IPS-NIHi7 (cell line): Measurements from ENCODE around the gene MARK4.
A peak's percentile ranks its signal among the peaks of the same experiment; 100 is the strongest.
"Not testable (repeated sequence)": the region's sequence is repeated elsewhere in the genome, so short reads cannot be mapped to it uniquely, and the experiment has no call there.

Source experiments
- DNase-seq: peaks from one replicate; pipeline ENCODE4 v3.0.0; 2012; ENCODE audit warnings: mixed read lengths; ENCODE audit errors: extremely low spot score

Gene MARK4

DNA sequence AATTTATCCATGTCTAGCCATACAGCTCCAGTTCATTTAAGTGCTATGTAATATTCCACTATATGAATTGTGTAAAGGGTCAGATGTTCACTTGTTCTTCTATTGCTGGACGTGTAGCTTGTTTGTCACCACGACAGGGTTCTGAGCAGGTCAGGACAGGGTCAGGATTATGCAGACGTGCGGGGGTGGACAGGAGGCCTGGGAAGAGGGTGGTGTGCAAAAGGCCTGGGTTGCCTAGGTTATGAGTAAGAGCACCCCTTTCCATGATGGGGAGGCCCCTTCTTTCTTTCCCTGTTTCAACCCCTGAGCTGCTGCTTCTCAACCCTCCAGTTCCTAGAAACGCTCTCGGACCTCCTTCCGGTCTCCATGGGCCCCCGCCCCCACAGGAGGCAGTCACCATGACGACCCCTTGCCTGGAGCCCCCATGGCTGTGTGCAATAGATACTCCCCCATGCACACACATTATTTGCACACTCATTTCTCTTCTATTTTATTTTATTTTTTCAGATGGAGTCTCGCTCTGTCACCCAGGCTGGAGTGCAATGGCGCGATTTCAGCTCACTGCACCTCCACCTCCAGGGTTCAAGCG lies 7.8 kb upstream of the MARK4 start:
- no peak for DNase-seq

DNA sequence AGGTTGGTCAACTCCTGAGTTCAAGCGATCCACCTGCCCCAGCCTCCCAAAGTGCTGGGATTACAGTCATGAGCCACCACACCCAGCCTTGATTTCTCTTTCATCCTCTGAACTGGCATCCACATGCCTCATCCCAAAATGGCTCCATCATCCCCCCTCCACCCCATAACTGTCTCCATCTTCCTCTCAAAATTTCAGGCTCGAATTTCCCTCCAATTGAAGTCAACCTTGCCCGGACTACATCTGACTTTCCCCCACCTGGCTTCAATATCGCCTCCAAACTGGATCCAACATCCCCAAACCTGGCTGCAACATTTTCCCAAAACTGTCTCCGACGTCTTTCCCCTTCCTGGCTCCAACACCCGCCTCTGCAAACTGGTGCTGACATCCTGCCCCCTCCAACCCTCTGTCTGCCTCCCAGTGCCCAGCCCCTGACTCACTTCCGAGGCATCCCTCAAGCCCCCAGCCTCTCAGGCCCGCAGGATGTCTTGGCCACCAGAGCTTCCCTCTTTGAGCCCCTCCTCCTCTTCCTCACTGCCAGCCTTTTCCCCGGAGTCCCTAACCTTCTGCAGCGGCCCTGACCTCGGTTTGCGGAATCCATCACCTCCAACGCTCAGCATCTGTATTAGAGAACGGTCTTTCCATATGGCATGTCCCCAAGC lies 6.8 kb upstream of the MARK4 start:
- DNase-seq, result no peak

DNA sequence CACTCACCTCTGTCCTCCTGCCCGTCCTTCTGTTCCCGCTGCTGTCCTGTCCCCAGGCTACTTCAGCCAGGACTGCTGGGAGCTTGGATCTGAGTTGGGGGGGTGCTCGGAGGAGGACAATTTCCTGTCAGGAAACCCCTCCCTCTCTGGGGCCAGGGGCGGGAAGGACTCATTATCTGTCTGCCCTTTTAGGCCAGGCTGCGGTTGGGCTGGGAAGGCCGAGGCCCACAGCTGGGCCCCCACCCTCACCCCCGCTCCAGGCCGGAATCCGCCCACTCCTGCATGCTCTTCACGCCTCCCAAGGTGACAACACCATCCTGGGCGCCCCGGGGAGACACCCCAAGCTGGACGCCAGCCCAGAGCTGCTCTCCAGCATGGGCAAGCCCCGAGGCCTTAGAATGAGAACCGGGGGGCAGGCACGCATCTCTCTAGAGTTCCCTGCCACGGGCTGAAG lies 5.7 kb upstream of the MARK4 start, which contains the start of gene EXOC3L2:
Gene EXOC3L2, minus strand, starts transcription at position 74 of the 454 bp plus-strand sequence. CDS start 6,362 bp downstream, outside the sequence.
- no peak for DNase-seq

DNA sequence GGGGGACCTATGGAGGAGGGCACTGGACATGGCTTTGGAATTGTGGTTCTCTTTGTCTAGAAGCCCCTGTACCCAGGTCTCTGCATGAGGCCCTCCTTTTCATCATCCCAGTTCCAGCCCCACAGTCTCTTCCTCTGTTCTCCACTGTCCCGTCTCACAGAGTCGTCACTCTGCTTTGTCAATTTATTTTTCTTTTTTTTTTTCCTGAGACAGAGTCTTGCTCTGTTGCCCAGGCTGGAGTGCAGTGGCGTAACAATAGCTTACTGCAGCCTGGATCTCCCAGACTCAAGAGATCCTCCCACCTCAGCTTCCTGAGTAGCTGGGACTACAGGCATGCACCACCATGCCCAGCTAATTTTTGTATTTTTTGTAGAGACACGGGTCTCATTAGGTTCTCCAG lies 5.2 kb upstream of the MARK4 start:
- no peak for DNase-seq

DNA sequence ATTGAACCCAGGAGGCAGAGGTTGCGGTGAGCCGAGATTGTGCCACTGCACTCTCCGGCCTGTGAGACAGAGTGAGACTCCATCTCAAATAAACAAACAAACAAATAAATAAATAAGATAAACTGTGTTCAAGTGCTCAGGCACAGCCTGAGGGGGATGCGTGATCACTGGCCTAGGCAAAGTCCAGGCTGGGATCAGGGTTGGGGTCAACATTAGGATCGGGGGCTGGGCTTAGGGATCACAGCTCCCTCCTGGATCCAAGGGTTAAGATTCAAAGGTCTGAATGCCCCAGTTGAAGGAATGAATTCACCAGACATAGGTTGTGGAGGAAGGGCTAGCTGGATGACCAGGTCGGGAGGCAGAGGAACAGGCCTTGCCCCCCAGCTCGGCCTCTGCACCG lies 3.9 kb upstream of the MARK4 start:
- DNase-seq, result no peak

DNA sequence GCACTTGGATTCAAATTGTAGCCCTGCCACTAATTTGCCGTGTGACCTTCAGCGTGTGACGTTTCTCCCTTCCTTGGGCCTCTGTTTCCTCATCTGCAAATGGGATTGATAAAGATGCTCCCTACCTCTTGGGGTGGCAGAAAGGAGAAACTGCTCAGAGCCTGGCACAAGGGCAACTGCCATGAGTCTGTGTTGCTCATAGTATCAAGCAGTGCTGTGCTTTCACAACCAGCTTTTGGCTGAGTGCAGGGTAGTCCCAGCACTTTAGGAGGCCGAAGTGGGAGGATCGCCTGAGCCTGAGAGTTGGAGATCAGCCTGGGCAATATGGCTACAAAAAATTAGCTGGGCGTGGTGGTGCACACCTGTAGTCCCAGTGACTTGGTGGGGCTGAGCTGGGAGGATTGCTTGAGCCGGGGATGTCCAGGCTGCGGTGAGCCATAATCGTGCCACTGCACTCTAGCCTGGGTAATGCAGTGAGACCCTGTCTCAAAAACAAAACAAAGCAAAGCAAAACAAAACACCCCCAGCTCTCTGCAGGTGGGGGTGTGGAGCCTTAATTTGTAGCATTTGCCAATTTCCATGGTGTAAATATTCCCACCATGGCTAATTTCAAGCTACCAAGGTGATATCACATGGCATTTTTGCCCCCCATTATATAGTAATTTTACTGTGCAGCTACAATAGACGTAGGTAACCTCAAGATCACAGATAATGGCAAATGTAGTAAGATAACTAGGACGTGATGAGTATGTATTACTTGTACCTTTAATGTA lies 1.6 kb upstream of the MARK4 start:
- no peak for DNase-seq

DNA sequence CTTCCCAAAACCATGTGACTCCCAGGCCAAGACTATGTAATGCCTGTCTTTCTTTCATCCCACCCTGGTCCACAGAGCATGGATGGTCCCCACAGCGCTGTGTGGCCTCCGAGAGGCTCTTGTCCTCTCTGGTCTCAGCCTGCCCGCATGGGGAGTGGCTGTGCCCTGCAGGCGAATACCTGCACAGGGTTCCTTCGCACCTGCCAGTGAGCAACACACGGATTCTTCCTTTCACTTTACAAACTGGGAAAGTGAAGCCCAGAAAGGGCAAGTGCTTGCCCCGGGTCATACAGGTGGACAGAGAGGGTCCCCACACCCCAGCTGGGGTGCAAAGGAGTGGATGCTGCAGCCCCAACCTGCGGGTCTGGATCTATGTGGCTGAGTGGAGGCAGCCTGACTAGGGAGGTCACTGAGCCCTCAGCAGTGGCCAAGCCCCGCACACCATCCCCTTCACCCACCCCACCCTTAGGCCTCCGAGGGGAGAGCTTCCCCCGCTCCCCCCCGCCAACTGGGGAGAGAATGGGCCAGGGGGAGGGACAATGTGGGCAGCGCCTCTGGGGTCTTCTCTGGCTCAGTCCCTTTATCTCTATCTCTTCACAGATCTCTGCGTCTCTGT lies 747 bp upstream of the MARK4 start:
- DNase-seq, result no peak

DNA sequence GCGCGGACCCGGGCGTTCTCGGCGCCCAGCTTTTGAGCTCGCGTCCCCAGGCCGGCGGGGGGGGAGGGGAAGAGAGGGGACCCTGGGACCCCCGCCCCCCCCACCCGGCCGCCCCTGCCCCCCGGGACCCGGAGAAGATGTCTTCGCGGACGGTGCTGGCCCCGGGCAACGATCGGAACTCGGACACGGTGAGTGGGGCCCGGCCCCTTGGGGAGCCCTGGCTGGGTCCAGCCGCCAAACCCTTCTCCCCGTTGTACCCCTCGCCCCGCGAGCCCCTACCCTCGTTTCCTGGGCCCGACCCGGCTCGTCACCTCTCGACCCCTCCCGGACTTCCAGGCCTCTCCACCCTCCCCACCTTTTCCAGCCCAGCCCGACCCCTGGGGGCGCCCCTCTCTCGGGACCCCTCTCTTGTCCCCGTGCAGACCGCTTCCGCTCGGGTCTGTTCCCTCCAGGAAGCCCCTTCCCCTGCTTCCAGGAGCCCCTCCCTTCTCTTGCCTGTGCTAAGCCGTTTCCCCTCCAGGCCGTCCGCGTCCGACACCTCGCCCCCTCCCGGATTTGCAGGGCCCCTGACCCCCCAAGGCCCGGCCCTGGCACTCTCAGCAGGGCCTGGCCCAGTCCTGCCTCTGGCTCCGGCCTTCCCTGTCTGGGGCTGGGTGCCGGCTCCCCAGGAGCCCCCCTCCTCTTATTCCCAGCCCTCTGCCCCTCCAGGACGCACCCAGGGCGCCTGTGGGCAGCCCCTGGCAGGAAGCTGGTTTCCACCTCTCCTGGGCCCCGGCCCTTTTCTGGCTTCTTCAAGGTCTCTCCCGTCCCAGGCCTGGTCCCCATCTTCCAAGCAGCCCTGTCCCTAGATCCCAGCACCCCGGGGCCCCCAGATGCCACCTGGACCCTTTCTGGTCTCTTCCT lies 632 bp downstream of the MARK4 start:
- DNase-seq, result peak; percentile 71

DNA sequence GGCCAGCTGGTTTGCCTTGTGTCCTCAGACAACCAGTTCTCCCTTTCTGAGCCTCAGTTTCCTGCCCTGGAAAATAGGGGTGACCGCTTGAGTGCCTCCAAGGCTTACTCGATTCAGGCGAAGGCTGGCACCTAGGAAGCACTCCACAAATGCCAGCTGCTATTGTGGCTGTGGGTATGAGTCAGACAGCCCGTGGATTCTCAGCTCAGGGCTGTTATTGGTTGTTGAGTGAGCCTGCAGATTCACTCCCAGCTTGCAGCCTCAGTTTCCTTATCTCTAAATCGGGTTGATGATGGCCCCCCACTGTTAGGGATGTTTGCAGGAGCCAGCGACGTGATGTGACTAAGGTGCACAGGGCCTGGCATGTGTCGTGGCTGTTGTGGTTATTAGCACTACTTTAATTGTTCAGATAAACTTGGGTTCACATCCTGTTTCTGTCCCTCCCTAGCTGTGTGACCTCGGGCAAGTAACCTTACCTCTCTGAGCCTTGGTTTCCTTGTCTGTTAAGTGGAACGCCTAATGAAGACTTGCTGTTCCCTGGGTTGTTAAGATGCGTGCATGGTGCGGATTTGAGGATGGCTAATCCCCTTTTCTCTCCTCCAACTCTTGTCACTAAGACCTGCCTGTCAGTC lies 2.4 kb downstream of the MARK4 start:
- no peak for DNase-seq

DNA sequence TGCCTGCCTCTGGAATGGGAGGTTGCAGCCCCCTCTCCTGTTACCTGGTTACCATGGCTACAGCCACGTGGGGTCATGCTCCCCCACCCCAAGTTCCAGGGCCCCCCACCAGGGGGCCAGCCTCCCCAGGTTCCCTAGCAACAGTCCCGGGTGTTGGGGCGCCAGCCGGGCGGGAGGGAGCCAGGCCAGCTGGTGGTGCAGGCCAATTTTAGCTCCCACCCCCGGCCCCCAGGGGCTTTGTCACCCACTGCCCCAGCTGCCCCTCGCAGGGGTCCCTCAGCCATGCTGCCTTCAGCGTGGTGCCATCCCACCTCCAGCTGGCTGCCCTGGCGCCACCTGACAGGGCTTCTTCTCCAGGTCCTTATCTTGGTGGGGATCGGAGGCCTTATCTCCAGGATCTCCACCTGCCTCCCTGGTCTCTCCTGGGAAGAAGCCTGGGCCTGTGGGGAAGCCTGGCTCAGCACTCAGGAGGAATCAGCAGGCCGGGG lies 3.0 kb downstream of the MARK4 start:
- DNase-seq, result no peak

DNA sequence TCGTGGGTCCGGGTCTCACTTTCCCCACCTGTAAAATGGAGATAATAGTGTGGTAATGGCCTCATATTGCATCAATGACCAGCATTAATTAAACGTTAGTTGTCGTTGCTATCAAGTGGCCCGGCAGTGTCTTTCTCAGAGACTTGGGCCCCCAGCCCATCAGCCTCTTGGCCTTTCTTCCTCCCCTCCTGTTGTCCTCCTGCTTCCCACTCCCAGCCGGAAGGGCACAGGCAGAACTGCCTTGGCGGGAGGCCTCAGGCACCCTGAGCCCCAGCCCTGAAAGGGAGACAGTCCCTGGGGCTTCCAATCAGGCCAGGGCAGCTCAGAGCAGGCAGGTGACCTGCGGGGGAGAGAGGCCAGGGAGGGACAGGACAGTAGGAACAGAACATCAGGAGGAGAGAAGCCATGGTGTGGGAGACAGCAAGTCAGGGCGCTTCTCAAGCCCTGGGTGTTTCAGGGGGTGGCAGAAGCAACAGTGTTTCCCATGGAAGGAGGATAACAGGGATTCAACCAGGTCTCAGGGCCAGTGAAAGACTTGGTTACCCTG lies 4.6 kb downstream of the MARK4 start:
- DNase-seq, result no peak

DNA sequence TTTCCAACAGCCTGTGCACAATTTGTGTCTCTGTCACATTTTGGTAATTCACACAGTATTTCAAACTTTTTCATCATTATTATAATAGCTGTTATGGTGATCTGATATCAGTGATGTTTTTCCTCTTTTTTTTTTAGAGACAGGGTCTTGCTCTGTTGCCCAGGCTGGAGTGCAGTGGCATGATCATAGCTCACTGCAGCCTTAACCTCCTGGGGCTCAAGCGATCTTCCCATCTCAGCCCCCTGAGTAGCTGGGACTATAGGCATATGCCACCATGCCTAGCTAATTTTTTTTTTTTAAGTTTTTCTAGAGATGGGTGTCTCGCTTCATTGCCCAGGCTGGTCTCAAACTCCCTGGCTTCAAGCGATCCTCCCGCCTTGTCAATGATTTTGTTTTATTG lies 5.8 kb downstream of the MARK4 start:
- DNase-seq, result no peak

DNA sequence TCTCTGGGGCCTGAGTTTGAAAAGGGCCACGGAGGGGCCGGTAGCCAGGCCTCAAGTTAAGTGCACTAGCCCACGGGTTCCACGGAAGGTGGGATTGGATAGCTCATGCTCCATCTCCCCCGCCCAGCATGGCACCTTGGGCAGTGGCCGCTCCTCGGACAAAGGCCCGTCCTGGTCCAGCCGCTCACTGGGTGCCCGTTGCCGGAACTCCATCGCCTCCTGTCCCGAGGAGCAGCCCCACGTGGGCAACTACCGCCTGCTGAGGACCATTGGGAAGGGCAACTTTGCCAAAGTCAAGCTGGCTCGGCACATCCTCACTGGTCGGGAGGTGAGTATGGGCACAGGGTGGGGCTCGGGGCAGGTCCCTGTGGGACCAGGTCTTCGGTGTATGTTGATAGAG lies 7.8 kb downstream of the MARK4 start:
- DNase-seq, result no peak

DNA sequence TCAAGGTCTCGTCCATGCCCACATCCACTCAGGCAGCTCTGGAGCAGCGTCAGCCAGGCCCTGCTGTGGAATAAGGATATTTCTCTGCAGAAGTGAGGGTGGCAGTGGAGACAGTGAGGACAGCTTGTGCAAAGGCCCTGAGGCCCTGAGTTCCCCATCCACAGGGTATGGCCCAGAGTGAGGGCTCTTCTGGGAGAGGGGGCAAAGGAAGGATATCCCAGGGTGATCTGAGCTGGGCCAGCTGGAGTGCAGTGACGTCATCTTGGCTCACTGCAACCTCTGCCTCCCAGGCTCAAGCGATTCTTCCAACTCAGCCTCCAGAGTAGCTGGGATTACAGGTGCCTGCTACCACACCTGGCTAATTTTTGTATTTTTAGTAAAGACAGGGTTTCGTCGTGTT lies 11.5 kb downstream of the MARK4 start:
- no peak for DNase-seq

DNA sequence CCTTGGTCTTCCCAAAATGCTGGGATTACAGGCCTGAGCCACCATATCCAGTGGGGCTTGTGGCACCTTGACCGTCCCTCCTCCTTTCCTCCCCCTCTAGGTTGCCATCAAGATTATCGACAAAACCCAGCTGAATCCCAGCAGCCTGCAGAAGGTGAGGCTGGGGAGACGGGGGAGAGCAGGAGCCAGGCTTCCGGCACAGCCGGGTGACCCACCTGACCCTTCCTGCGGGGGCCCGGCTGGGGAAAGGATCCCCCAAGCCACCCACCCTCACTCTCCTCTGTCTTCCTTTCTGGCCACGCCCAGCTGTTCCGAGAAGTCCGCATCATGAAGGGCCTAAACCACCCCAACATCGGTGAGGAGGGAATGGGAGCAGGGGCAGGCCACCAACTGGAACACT lies 11.9 kb downstream of the MARK4 start:
- no peak for DNase-seq

DNA sequence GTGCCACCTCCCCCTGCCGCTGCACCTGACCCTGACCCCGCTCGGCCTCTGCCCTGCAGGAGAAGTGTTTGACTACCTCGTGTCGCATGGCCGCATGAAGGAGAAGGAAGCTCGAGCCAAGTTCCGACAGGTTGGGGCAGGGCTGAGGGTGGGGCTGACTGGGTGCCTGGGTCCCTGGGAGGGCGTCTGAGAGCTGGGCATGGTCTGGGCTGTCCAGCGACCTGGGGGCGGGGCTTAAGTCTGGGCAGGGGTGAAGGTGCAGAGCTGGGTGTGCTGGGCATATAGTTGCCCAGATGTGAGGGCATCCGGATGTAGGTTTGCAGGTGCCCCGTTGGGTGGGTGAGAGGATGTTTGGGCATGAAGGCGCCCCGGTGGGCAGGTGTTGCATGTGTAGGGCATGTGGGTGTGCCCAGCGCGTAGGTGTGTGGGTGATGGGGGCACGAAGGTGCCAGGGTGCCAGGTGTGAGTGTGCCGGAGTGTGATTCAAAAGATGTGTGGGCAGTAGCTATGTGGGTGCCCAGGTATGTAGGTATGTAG lies 13.8 kb downstream of the MARK4 start:
- DNase-seq, result no peak

DNA sequence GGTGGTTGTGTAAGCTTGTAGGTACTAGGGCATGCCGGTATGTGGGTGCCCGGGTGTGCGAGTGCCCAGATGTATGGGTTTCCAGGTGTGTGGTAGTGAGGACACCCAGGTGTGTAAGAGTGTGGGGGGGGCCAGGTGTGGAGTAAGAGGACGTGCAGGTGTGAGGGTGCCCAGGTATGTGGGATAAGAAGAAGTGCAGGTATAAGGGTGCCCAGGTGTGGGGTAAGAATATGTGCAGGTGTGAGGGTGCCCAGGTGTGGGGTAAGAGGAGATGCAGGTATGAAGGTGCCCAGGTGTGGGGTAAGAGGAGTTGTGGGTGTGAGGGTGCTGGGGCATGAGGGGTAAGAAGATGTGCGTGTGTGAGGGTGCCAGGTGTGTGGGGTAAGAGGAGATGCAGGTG lies 14.3 kb downstream of the MARK4 start:
- no peak for DNase-seq

DNA sequence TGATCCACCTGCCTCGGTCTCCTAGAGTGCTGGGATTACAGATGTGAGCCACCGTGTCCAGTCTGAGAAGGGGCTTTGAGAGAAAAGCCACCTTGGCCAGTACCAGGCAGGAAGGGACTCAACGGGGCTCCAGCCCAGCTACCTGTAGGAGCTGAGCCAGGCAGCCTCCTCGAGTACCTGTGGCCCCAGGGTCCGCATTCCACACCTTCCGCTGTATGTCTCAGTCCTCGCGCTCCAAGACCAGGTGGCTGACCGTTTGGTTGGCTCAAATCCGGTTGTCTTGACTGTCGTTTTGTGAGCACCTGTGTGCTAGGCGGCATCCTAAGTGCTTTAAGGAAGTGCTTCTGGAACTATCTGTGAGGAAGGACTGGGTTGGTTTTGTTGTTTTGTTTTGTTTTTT lies 16.2 kb downstream of the MARK4 start:
- DNase-seq, result no peak

DNA sequence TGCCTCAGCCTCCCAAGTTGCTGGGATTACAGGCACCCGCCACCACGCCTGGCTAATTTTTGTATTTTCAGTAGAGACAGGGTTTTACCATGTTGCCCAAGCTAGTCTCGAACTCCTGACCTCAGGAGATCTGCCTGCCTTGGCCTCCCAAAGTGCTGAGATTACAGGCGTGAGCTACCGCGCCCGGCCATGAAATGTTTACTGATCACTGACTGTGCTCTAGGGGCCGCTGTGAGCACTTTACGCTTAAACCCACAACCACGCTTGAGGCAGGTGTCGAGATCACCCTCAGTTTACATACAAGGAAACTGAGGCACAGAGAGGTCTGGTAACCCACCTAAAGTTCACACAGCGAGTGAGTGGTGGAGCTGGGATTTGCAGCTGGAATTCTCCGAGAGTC lies 18.9 kb downstream of the MARK4 start:
- not testable (repeated sequence) for DNase-seq

DNA sequence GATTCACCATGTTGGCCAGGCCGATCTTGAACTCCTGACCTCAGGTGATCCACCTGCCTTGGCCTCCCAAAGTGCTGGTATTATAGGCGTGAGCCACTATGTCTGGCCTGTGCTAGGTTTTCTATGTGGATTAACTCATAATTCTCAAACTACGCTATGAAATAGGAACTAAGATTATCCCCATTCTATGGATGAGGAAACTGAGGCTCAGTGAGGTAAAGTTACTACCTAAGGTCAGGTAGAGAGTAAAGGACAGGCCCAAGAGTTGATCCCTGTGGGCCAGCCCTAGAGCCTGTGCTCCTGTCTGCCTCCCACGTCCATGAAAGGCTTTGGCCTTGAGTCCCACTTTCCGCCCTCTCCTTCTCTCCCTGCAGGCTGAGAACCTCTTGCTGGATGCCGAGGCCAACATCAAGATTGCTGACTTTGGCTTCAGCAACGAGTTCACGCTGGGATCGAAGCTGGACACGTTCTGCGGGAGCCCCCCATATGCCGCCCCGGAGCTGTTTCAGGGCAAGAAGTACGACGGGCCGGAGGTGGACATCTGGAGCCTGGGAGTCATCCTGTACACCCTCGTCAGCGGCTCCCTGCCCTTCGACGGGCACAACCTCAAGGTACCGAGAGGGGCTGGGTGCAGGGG lies 20.1 kb downstream of the MARK4 start:
- no peak for DNase-seq
